ENCODE data around the gene MKRN2.
"Not testable (repeated sequence)": the region's sequence is repeated elsewhere in the genome, so short reads cannot be mapped to it uniquely, and the experiment has no call there.

The MKRN2 gene

DNA sequence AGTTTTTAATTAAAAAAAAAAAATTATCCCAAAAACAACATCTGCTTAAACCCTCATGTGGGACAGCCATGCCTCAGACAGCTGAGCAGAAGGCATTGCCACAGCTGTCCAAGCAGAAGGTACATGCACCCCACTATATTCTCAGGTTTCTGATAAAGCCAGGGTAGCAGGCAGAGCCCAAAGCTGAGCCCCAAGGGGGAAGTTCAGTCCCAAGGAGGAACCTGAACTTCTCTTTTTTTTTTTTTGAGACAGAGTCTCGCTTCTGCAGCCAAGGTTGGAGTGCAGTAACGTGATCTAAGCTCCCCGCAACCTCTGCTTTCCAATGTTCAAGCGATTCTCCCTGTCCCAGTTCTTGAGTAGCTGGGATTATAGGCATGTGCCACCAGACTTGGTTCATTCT lies 33.2 kb downstream of the MKRN2 start:
- DNase-seq: no peak

DNA sequence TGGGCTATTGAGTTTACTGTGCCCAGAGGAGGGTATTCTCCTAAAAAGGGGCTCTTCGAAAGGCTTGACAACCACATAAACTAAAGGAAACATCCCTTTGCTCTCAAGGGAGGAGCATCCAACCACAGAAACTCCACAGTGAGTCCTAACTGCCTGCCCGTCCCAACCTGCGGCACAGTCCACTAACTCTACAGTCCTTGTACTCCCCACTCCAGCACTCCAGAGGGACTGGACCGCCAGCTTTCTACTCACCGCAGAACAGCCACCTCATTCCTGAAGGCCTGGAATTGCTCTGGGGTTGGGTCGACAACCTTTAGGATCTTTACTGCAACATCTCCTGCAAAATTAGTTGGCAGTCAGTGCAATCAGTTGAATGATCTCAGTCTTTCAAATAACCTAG lies 34.6 kb downstream of the MKRN2 start:
- no peak for DNase-seq

DNA sequence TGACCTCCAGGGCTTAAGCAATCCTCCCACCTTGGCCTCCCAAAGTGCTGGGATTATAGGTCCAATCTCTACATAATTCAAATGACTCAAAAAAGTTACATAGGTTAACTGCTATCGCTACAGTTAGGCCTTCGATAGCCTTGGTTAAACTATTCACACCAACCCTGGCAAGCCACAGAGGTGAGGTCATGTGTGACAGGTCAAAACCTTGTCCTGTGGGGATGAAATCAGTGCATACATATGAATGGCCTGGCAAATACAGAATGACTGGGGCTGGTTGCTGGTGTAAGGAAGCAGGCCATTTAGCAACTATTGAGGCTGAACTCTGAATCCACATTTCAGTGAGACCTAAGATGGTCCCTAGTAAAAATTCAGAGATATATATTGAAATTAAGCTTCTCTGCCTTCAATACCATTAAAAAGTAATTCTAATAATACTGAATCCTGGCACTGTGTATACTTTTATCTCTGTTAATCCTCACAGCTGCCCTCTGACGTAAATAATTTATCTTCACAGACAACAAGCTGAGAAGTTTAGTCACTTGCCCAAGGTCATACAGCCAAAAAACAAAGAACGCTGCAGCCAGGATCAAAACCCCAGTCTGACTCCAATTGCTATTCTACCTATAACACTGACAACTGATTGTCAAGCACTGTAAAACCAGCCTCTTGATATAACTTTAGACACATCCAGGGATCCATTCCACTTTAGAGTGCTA lies 35.3 kb downstream of the MKRN2 start:
- DNase-seq: no peak

DNA sequence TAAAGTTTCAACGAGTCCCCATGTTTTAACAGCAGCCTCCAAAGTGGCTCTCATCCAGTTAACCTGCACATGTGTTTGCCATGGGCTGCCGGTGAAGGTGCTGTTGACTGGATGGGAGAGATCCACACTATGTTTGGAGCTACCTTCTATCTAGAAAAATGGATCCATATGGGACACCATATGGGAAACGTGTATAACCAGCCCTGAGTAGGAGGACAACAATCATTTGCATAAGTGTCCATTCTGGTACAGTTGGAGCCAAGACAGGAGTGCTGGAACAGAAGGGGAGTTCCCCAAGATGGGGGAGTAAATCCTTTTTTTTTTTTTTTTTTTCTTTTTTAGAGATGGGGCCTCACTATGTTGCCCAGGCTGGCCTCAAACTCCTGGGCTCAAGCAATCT lies 36.6 kb downstream of the MKRN2 start:
- DNase-seq: no peak

DNA sequence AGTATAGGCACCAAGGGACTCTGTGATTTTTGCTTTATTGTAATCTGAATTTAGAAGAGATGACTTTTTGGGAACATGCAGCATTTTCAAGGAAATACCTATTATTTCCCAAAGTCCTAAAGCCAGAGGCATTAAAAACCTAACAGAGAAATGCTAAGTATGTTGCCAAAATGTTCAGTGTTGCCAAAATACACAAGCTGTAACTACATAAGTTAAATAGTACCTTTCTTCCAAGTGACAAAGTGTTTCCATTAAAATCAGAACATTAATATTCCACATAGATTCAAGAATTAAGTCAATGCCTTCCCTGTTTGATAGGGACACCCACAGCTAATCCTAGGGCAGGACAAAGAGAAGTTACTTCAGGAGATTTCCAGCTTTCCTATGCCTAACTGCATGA lies 42.0 kb downstream of the MKRN2 start:
- no peak for DNase-seq

DNA sequence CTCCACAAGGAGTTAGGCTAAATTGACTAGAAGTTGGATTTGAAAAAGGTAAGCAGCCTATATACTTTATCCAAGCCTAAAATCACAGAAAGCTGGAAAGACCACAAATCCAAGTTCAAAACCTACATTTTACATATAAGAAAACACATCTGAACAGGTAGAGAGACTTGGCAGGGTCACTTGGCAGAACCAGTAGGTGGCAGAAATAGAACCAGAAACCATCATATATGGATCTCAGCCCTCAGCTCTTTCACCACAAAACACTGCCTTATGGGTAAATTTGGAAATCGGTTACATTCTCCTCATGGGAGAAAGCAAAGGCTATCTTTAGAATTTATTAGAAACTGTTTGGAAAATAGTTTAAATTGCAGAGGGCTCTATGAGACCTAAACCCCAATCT lies 44.2 kb downstream of the MKRN2 start:
- DNase-seq: no peak

DNA sequence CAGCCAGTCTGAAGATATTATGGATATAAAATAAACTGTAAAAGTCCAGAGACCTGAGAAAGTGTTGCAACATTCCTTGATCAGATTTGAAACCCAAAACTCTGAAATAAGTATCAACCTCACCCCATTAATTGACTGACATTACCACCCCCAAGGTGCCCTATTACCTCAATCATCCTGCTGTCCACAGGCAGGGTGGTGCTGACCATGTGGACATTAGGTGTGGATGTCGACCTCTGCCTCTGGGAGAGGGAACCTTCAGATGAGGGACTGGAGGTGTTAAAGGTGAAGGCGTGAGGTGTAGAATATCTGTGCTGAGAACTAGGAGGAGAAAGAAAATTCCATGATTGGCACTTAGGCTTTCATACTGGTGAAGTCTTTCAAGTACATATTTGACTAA lies 47.1 kb downstream of the MKRN2 start:
- DNase-seq: no peak

DNA sequence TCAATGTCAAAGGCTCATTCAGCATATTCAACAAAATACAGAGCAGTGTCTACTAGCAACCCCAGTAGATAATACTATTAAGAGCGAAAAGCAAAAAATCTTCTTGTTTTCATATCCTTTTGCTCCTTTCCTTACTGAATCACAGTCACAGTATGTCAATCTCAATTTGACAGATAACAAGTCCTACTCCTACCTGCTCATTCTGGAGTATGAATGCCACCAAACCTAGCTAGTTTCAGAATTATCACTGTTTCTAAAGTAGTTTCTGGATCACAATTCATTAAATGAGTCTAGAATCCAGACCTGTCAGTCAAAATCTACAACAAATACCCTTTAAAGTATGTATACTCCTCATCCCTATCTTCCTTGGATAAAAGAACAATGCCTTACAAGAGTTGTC lies 51.5 kb downstream of the MKRN2 start:
- DNase-seq: no peak

DNA sequence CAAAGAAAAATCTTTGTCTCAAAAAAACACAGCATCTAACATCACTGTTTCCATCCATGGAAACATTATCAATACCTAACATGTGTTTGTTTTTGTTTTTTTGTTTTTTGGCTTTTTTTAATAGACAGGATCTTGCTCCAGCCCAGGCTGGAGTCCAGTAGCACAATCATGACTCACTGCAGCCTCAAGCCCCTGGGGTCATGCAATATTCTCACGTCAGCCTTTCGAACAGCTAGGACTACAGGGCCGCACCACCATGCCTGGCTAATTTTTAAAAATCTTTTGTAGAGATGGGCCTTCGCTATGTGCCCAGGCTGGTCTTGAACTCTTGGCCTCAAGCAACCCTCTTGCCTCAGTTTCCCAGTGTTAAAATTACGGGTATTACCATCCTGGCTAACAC lies 54.2 kb downstream of the MKRN2 start:
- no peak for DNase-seq

DNA sequence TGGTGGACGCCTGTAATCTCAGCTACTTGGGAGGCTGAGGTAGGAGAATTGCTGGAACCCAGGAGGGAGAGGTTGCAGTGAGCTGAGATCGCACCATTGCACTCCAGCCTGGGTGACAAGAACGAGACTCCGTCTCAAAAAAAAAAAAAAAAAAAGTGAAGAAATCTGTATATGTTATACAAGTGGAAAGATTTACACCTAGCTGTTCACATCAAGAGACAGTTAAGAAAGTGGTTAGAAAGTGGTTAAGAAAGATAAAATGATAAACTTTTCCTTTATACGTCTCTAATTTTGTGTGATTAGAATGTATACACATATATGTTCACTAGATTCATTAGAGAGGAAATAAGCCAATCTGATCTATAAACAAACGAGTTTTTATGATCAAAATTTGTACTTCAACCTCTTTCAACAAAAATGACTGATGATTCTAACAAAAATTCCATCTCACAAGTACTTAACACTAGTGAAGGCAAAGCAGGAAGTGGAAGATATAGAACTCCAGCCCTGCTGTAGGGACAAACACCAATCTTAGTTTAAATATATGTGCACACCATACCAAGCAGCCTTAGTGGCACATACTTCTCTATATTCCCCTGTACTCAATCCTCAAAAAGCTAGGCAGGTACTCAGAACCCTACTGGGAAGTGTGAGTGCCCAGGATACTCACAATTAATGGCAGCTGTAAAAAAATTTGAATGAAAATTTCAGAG lies 55.8 kb downstream of the MKRN2 start:
- DNase-seq: no peak

DNA sequence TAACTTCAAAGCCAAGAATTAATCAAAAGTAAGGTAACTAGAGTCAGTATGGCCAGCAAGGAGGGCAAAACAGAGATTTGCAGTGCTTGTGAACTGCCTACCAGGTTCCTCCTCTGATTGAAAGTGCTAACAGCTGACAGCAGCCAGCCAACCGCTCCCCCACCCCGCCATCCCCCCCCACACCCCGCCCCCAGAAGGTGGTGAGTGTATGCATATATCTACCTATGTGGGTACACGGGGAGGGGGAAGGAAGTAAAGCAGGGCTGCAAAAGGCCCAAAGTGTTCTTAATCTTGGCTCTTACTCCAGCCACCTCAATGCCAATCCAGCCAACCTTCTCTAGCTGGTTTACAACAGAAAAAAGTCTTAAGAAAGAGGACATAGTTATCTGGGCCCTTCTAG lies 56.4 kb downstream of the MKRN2 start:
- no peak for DNase-seq

DNA sequence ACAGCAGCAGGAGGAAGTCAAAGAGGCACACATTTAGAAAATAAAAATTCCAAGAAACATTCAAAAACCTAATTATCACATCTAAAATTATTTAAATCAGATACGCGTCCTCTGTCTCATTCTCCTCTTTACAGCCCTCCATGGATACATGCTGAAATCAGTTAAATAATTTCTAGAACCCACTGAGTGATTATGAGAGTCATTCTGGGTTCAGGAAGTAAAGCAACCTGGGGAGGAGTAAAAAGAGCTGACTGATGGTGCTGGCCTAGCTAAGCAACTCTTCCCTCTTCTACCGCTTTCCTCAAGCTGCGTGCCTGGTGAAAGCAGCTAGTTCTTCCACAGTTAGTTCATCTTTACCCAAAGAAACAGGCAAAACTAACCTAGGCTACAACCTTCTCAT lies 58.4 kb downstream of the MKRN2 start:
- no peak for DNase-seq

DNA sequence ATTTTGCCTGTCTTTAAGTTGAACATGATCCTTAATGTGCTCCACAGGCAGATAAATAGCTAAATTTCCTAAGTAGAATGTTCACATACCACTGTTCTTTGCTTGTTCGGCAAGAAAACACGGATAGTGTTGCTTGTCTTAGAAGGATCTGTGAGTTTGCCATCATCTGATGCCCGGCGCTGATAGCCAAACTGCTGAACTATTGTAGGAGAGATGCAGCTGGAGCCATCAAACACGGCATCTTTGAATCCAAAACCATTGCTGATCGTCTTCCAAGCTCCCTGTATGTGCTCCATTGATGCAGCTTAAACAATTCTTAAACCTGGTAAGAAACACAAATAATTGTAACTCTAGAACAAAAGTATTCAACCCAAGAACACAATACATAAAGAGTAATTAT lies 61.5 kb downstream of the MKRN2 start:
- no peak for DNase-seq

DNA sequence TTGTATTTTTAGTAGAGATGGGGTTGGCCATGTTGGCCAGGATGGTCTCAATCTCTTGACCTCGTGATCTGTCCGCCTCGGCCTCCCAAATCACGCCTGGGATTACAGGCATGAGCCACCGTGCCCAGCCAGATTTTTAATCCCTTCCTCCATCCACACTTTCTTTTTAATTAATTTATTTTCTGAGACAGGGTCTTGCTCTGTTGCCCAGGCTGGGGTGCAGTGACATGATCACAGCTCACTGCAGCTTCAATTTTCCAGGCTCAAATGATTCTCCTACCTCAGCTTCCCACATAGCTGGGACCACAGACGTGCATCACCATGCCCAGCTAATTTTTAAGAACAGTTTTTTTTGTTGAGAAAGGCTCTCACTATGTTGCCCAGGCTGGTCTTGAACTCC lies 63.4 kb downstream of the MKRN2 start:
- DNase-seq: no peak

DNA sequence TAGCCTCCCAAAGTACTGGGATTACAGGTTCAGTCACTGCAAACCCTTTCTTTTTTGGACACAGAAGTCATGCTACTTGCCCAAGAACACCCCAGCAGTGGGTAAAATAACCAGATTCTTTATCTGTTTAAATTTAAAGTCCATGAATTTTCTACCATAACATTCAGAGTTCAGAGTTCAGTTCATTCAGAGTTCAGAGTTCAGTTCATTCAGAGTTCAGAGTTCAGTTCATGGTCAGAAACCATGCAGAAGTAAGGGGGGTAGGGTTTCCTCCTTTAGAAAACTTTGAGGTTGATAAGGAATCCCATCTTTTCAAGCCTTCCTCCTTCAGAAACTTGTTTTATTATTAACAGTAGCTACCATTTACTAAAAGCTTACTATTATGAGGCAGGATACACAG lies 63.8 kb downstream of the MKRN2 start:
- no peak for DNase-seq

DNA sequence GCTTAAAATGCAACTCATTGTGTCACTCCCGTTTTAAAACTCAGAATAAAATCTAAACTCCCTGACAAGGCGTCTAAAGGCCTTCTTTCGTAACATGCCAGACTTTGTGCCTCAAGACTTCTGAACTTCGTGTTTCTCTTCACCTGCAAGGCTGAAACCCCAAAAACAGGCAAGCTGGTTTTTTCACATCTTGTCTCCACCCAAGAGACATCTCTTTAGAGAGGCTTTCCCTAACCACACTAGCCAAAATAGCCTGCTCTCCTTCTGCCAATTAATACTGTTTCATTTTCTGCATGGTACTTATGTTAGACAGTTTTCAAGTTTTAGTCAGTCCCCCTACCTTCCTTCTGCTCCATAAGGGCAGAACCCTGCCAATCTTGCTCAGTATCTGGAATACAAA lies 65.4 kb downstream of the MKRN2 start:
- DNase-seq: no peak

DNA sequence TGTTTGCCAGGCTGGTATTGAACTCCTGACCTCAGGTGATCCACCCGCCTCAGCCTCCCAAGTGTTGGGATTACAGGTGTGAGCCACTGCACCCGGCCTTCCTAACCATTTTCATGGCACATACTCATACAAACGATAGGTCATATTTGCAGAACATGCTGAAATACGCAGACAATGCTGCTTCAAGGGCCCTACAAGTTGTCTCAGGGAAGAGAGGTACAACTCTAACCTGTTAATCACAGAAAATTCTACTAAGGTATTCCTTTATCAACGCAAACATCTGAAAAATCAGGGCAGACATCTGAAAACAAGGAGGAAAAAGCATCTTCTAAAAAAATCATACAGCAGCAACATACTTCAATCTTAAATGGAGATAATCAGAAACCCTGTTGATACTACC lies 67.2 kb downstream of the MKRN2 start:
- DNase-seq: no peak

DNA sequence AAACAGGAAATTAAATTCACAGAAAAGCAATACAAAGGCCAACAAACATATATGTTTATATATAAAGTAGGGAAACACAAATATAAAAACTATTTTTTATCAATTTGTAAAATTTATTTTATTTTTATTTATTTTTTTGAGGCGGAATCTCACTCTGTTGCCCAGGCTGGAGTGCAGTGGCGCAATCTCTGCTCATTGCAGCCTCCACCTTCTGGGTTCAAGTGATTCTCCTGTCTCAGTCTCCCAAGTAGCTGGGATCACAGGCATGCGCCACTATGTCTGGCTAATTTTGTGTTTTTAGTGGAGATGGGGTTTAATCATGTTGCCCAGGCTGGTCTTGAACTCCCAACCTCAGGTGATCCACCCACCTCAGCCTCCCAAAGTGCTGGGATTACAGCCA lies 68.1 kb downstream of the MKRN2 start:
- not testable (repeated sequence) for DNase-seq

DNA sequence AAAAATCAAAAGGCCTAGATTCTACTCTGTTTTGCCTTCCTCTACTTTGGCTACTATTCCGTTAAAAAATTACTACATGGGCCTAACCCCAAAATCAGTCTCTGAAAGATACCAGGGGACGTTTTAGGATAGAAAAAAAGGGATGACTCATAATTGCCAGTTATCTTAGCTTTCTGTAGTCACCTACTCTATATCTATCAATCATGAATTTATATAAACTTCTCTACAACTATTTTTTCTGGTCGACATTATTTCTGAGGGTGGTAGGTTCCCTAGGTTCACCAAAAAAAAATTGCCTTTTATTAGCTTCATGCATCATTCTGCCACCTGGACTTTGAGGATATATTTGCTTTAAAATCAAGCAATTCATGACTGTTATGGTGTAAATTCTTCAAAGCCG lies 70.5 kb downstream of the MKRN2 start:
- DNase-seq: no peak

DNA sequence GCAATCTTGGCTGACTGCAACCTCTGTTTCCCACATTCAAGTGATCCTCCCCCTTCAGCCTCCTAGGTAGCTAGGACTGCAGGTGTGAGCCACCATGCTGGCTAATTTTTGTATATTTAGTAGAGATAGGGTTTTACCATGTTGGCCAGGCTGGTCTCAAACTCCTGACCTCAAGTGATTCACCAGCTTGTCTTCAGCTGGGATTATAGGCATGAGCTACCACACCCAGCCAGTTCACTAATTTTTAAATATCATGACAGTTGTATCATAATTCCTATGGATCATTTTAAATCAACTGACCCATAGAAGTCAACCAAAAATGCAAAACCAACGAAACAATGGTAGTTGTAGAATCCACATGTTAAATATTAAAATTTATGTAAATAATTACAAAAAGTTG lies 71.9 kb downstream of the MKRN2 start:
- DNase-seq: no peak

DNA sequence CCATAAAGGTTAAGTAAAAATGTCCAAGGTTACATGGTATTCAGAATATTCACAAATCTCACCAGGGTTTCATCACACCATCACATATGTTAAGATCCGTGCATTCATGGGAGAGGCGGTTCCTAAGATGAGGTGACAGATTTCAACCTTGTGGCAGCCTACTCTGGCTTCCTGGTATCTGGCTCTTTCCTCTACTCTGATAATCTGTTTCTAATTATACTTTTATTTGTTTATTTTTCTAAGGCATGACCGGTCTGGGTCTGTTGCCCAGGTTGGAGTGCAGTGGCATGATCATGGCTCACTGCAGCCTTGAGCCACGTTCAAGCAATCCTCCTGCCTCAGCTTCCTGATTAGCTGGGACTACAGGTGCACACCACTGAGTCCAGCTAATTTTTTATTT lies 72.7 kb downstream of the MKRN2 start:
- DNase-seq: peak; percentile 44

DNA sequence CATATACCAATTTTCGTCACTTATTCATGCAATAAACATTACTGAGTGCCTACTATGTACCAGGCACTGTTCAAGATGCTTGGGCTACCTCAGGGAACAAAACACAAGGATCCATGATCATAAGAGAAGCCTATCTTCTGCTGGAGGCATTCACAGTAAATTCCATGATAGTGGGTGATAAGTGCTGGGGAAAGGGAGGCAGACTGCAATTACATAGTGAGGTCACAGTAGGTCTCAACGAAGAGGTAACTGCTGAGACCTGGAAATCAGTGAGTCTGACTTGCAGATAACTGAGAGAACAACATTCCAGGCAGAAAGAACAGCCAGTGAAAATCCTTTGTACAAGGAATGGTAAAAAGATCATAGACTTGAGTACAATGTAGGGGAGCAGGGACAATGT lies 73.4 kb downstream of the MKRN2 start:
- DNase-seq: no peak

DNA sequence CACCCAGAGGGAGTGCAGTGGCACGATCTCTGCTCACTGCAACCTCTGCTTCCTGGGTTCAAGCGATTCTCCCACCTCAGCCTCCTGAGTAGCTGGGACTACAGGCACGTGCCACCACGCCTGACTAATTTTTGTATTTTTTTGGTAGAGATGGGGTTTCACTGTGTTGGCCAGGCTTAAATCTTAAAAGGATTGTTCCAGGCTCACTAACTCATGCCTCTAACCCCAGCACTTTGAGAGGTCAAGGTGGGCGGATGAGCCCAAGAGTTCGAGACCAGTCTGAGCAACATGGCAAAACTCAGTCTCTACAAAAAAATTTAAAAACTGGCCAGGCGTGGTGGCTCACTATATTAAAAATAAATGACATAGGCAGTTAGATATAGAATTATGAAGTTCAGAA lies 74.0 kb downstream of the MKRN2 start:
- not testable (repeated sequence) for DNase-seq

DNA sequence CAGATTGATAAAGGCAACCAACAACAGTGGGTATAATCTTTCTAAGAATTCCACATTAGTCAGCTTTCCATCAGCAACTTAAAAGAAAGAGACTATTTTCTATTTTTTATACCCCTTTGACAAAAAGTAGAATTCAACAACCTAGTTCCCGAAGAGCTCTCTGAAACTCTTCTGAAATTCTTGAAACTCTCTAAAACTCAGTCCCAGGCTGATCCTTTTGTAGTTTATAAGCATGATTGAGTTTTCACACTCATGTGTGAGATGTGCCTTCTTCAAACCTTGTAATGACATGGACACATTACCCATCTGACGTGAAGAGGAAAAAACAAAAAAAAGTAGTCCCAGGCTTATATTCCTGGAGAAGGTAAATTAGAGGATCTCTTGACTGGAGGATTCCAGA lies 75.6 kb downstream of the MKRN2 start:
- DNase-seq: no peak

DNA sequence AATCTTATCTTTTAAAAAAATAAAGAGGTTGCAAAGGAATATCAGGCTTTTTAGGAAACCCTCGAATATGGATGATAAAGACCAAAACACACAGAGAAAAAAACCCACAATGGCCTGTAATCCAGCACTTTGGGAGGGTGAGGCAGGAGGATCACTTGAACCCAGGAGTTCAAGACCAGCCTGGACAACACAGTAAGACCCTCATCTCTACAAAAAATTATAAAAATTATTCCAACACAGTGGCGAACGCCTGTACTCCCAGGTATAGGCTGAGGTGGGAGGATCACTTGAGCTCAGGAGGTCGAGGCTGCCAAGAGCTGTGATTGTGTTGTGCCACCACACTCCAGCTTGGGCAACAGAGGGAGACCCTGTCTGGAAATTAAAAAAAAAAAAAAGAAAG lies 76.2 kb downstream of the MKRN2 start:
- no peak for DNase-seq
